ENCODE measurements around the gene SEMA7A. TPM values are rescaled to one million over a fixed set of nuclear protein-coding genes. Genes with fewer than 3 reads are reported as not detected.

The SEMA7A gene
- total RNA-seq, 3 donors from 2014 or later, result 0.80 to 1.3 (median 0.88) TPM

GRCh38 chr15:74428442-74428787 is 5.3 kb downstream of the SEMA7A start:
- H3K36me3 ChIP-seq, result no peaks in the 10 kb centered on the region
- no peak overlapping the region for H3K4me3 ChIP-seq
- intact Hi-C loops (cut with DNase I; ENCODE audit: low total_unique reads), result no loop called here
- no peak for DNase-seq (ENCODE audit: low spot score in 2 of 2)
- no peaks in the 10 kb centered on the region for H3K9me3 ChIP-seq
- H3K4me1 ChIP-seq, result peaks cover 4 to 8% of the 10 kb centered on the region in 2 donors
- H3K27ac ChIP-seq, result no peak overlapping the region
- TF ChIP-seq CTCF (IDR thresholded peaks at IDR 0.05) (no peak), POLR2A (IDR thresholded peaks at IDR 0.05) (no peak), POLR2AphosphoS5 (IDR thresholded peaks at IDR 0.05) (no peak)
- H3K27me3 ChIP-seq, result peaks cover 3 to 9% of the 10 kb centered on the region in 2 donors

- Histone ChIP-seq H3K36me3 (no peaks in the 10 kb centered on the region), H3K4me1 (peaks cover 2 to 4% of the 10 kb centered on the region in 2 donors), H3K27ac (no peak overlapping the region), H3K4me3 (no peak overlapping the region), H3K9me3 (no peaks in the 10 kb centered on the region), H3K27me3 (peaks cover 1 to 8% of the 10 kb centered on the region in 2 donors)
- DNase-seq (ENCODE audit: low spot score in 2 of 2), result no peak
- TF ChIP-seq POLR2AphosphoS5 (IDR thresholded peaks at IDR 0.05) (no peak), CTCF (IDR thresholded peaks at IDR 0.05) (no peak), POLR2A (IDR thresholded peaks at IDR 0.05) (no peak)
- intact Hi-C loops (cut with DNase I; ENCODE audit: low total_unique reads), result no loop called here
These were observed 5.9 kb downstream of the SEMA7A start for GRCh38 chr15:74427607-74428441.

GRCh38 chr15:74426404-74427281 is 7.1 kb downstream of the SEMA7A start:
- Histone ChIP-seq H3K27ac (no peak overlapping the region), H3K9me3 (no peaks in the 10 kb centered on the region), H3K36me3 (no peaks in the 10 kb centered on the region), H3K4me1 (no peaks in the 10 kb centered on the region), H3K27me3 (no peaks in the 10 kb centered on the region), H3K4me3 (no peak overlapping the region)
- DNase-seq (ENCODE audit: low spot score in 2 of 2), result no peak
- intact Hi-C loops (cut with DNase I; ENCODE audit: low total_unique reads), result no loop called here
- TF ChIP-seq POLR2A (IDR thresholded peaks at IDR 0.05) (no peak), POLR2AphosphoS5 (IDR thresholded peaks at IDR 0.05) (no peak), CTCF (IDR thresholded peaks at IDR 0.05) (no peak)

- Histone ChIP-seq H3K4me3 (no peak overlapping the region), H3K9me3 (no peaks in the 10 kb centered on the region), H3K4me1 (peaks cover 0 to 8% of the 10 kb centered on the region in 2 donors), H3K27me3 (no peaks in the 10 kb centered on the region), H3K36me3 (no peaks in the 10 kb centered on the region), H3K27ac (no peak overlapping the region)
- intact Hi-C loops (cut with DNase I; ENCODE audit: low total_unique reads), result no loop called here
- TF ChIP-seq POLR2A (IDR thresholded peaks at IDR 0.05), result no peak
- TF ChIP-seq POLR2AphosphoS5 (IDR thresholded peaks at IDR 0.05), result no peak
- no peak for TF ChIP-seq CTCF (IDR thresholded peaks at IDR 0.05)
- DNase-seq (ENCODE audit: low spot score in 2 of 2), result no peak
These were observed 8.1 kb downstream of the SEMA7A start for GRCh38 chr15:74425630-74426029.
